Measurements from ENCODE around the gene SMPD3. TPM values are rescaled to one million over a fixed set of nuclear protein-coding genes. Genes with fewer than 3 reads are reported as not detected.

The SMPD3 gene
- total RNA-seq, 1 experiment from 2014 or later, result 0.03 TPM

- in situ Hi-C loops (cut with HindIII; ENCODE audit: low pct_unique_long_range_greater_than_20kb, low sequenced_read_pairs), result no loop called here
- DNase-seq (ENCODE audit: low read depth, low spot score), result no peak
These were observed 104.1 kb downstream of the SMPD3 start for GRCh38 chr16:68344252-68344651.

- in situ Hi-C loops (cut with HindIII; ENCODE audit: low pct_unique_long_range_greater_than_20kb, low sequenced_read_pairs), result no loop called here
- no peak for DNase-seq (ENCODE audit: low read depth, low spot score)
These were observed 105.2 kb downstream of the SMPD3 start for GRCh38 chr16:68343137-68343536.

GRCh38 chr16:68342620-68343019, 105.7 kb downstream of the SMPD3 start:
- in situ Hi-C loops (cut with HindIII; ENCODE audit: low pct_unique_long_range_greater_than_20kb, low sequenced_read_pairs), result no loop called here
- DNase-seq (ENCODE audit: low read depth, low spot score), result no peak

- no peak for DNase-seq (ENCODE audit: low read depth, low spot score)
- in situ Hi-C loops (cut with HindIII; ENCODE audit: low pct_unique_long_range_greater_than_20kb, low sequenced_read_pairs), result no loop called here
These were observed 109.1 kb downstream of the SMPD3 start for GRCh38 chr16:68339214-68339613.

- in situ Hi-C loops (cut with HindIII; ENCODE audit: low pct_unique_long_range_greater_than_20kb, low sequenced_read_pairs), result no loop called here
- no peak for DNase-seq (ENCODE audit: low read depth, low spot score)
These were observed 109.8 kb downstream of the SMPD3 start for GRCh38 chr16:68338326-68339119.

GRCh38 chr16:68335175-68335574, 113.1 kb downstream of the SMPD3 start:
- in situ Hi-C loops (cut with HindIII; ENCODE audit: low pct_unique_long_range_greater_than_20kb, low sequenced_read_pairs), result no loop called here
- no peak for DNase-seq (ENCODE audit: low read depth, low spot score)

- no peak for DNase-seq (ENCODE audit: low read depth, low spot score)
- in situ Hi-C loops (cut with HindIII; ENCODE audit: low pct_unique_long_range_greater_than_20kb, low sequenced_read_pairs), result no loop called here
These were observed 115.7 kb downstream of the SMPD3 start for GRCh38 chr16:68332411-68333121.

GRCh38 chr16:68331879-68332410, 116.4 kb downstream of the SMPD3 start:
- in situ Hi-C loops (cut with HindIII; ENCODE audit: low pct_unique_long_range_greater_than_20kb, low sequenced_read_pairs), result no loop called here
- no peak for DNase-seq (ENCODE audit: low read depth, low spot score)

GRCh38 chr16:68328860-68329390, 119.4 kb downstream of the SMPD3 start:
- no peak for DNase-seq (ENCODE audit: low read depth, low spot score)
- in situ Hi-C loops (cut with HindIII; ENCODE audit: low pct_unique_long_range_greater_than_20kb, low sequenced_read_pairs), result no loop called here

GRCh38 chr16:68328151-68328859, 120.0 kb downstream of the SMPD3 start:
- in situ Hi-C loops (cut with HindIII; ENCODE audit: low pct_unique_long_range_greater_than_20kb, low sequenced_read_pairs), result no loop called here
- peak; percentile 86 for DNase-seq (ENCODE audit: low read depth, low spot score)

GRCh38 chr16:68324780-68325357, 123.4 kb downstream of the SMPD3 start:
- DNase-seq (ENCODE audit: low read depth, low spot score), result no peak
- in situ Hi-C loops (cut with HindIII; ENCODE audit: low pct_unique_long_range_greater_than_20kb, low sequenced_read_pairs), result no loop called here

GRCh38 chr16:68324336-68324735, 124.0 kb downstream of the SMPD3 start:
- in situ Hi-C loops (cut with HindIII; ENCODE audit: low pct_unique_long_range_greater_than_20kb, low sequenced_read_pairs), result no loop called here
- no peak for DNase-seq (ENCODE audit: low read depth, low spot score)

GRCh38 chr16:68319185-68319908, 129.0 kb downstream of the SMPD3 start:
- in situ Hi-C loops (cut with HindIII; ENCODE audit: low pct_unique_long_range_greater_than_20kb, low sequenced_read_pairs), result no loop called here
- DNase-seq (ENCODE audit: low read depth, low spot score), result no peak

- in situ Hi-C loops (cut with HindIII; ENCODE audit: low pct_unique_long_range_greater_than_20kb, low sequenced_read_pairs), result no loop called here
- no peak for DNase-seq (ENCODE audit: low read depth, low spot score)
These were observed 135.2 kb downstream of the SMPD3 start for GRCh38 chr16:68313116-68313515.

- in situ Hi-C loops (cut with HindIII; ENCODE audit: low pct_unique_long_range_greater_than_20kb, low sequenced_read_pairs), result no loop called here
- peak; percentile 85 for DNase-seq (ENCODE audit: low read depth, low spot score)
These were observed 137.4 kb downstream of the SMPD3 start, which contains the start of the genes PRMT7 and SLC7A6OS for GRCh38 chr16:68310774-68311511. Gene PRMT7 (plus strand): TSS chr16:68311019. CDS start chr16:68315980, 4,961 bp downstream. Gene SLC7A6OS (minus strand): TSS chr16:68310946. CDS start chr16:68310926, 20 bp downstream.

- in situ Hi-C loops (cut with HindIII; ENCODE audit: low pct_unique_long_range_greater_than_20kb, low sequenced_read_pairs), result no loop called here
- DNase-seq (ENCODE audit: low read depth, low spot score), result peak; percentile 7
These were observed 137.9 kb downstream of the SMPD3 start for GRCh38 chr16:68310437-68310773.

Data from SK-MEL-5 (cell line).